ENCODE measurements around the gene NEUROD1.

- TF ChIP-seq GATA2 (IDR thresholded peaks at IDR 0.05; ENCODE audit: low read depth, low read length) (no peak), GATA3 (IDR thresholded peaks at IDR 0.05; ENCODE audit: low read depth, low read length) (no peak)
Observed at GRCh38 chr2:181674461-181674860, 5.9 kb downstream of the NEUROD1 start.
